ENCODE data around the gene PRICKLE1.

GRCh38 chr12:42502682-42503081 lies 86.9 kb downstream of the PRICKLE1 start:
- TF ChIP-seq, protein P1, sequence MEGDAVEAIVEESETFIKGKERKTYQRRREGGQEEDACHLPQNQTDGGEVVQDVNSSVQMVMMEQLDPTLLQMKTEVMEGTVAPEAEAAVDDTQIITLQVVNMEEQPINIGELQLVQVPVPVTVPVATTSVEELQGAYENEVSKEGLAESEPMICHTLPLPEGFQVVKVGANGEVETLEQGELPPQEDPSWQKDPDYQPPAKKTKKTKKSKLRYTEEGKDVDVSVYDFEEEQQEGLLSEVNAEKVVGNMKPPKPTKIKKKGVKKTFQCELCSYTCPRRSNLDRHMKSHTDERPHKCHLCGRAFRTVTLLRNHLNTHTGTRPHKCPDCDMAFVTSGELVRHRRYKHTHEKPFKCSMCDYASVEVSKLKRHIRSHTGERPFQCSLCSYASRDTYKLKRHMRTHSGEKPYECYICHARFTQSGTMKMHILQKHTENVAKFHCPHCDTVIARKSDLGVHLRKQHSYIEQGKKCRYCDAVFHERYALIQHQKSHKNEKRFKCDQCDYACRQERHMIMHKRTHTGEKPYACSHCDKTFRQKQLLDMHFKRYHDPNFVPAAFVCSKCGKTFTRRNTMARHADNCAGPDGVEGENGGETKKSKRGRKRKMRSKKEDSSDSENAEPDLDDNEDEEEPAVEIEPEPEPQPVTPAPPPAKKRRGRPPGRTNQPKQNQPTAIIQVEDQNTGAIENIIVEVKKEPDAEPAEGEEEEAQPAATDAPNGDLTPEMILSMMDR (IDR thresholded peaks at IDR 0.05; ENCODE audit: insufficient read depth, low read length): no peak
- no peak for TF ChIP-seq POLR2AphosphoS5 (IDR thresholded peaks at IDR 0.05; ENCODE audit: low read depth)
- TF ChIP-seq SPI1 (IDR thresholded peaks at IDR 0.05; ENCODE audit: borderline replicate concordance, low read depth): no peak
- TF ChIP-seq GABPA (IDR thresholded peaks at IDR 0.05; ENCODE audit: low read depth): no peak
- TF ChIP-seq, protein P2, sequence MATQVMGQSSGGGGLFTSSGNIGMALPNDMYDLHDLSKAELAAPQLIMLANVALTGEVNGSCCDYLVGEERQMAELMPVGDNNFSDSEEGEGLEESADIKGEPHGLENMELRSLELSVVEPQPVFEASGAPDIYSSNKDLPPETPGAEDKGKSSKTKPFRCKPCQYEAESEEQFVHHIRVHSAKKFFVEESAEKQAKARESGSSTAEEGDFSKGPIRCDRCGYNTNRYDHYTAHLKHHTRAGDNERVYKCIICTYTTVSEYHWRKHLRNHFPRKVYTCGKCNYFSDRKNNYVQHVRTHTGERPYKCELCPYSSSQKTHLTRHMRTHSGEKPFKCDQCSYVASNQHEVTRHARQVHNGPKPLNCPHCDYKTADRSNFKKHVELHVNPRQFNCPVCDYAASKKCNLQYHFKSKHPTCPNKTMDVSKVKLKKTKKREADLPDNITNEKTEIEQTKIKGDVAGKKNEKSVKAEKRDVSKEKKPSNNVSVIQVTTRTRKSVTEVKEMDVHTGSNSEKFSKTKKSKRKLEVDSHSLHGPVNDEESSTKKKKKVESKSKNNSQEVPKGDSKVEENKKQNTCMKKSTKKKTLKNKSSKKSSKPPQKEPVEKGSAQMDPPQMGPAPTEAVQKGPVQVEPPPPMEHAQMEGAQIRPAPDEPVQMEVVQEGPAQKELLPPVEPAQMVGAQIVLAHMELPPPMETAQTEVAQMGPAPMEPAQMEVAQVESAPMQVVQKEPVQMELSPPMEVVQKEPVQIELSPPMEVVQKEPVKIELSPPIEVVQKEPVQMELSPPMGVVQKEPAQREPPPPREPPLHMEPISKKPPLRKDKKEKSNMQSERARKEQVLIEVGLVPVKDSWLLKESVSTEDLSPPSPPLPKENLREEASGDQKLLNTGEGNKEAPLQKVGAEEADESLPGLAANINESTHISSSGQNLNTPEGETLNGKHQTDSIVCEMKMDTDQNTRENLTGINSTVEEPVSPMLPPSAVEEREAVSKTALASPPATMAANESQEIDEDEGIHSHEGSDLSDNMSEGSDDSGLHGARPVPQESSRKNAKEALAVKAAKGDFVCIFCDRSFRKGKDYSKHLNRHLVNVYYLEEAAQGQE (IDR thresholded peaks at IDR 0.05; ENCODE audit: insufficient replicate concordance, low read depth): no peak

Measured in HL-60 (cell line).